ENCODE measurements around the gene CFAP251.

- TF ChIP-seq POLR2A (IDR thresholded peaks at IDR 0.05), result no peak
- no peak for TF ChIP-seq CTCF (IDR thresholded peaks at IDR 0.05)
Observed at GRCh38 chr12:121976950-121977349, 58.6 kb downstream of the CFAP251 start.
